Gastroesophageal sphincter (tissue), 4 donors: ENCODE measurements around the gene RRBP1. TPM values are rescaled to one million over a fixed set of nuclear protein-coding genes. Genes with fewer than 3 reads are reported as not detected.
"Not testable (repeated sequence)": the region's sequence is repeated elsewhere in the genome, so short reads cannot be mapped to it uniquely, and the experiment has no call there.

Source experiments
- ATAC-seq: fragments of 150-250 bp; one replicate; pipeline ENCODE4 v1.9.1; 2016; ENCODE audit warnings: mild to moderate bottlenecking, moderate library complexity
- H3K27ac ChIP-seq, 4 donors: fragments of 200-600 bp; sonication (generic) in 3 of 4; 1 replicate in 3 of 4; 2 replicates in 1 of 4; pipeline ENCODE4 v1.5.1; 2016 to 2019
- H3K27me3 ChIP-seq: fragments of 200-600 bp; sonication (generic); one replicate; pipeline ENCODE4 v1.5.1; 2019
- H3K36me3 ChIP-seq, 2 donors: fragments of 200-600 bp; sonication (generic); one replicate each; pipeline ENCODE4 v1.5.1; 2019; ENCODE audit warnings: control low read depth in 1 of 2
- H3K4me1 ChIP-seq, 3 donors: fragments of 200-600 bp; sonication (generic); 1 replicate in 2 of 3; 2 replicates in 1 of 3; pipeline ENCODE4 v1.5.1; 2016 to 2019; ENCODE audit warnings: control low read depth in 2 of 3
- H3K4me3 ChIP-seq, 2 donors: fragments of 200-600 bp; sonication (generic); one replicate each; pipeline ENCODE4 v1.5.1; 2019; ENCODE audit warnings: mild to moderate bottlenecking in 1 of 2, moderate library complexity in 1 of 2
- H3K9me3 ChIP-seq, 3 donors: fragments of 200-600 bp; sonication (generic); one replicate each; pipeline ENCODE4 v1.5.1; 2017 to 2019; ENCODE audit warnings: control low read depth in 2 of 3
- EP300 ChIP-seq: sonication (generic); formaldehyde crosslinking; IDR thresholded peaks from one replicate; pipeline ENCODE4 v1.6.1; 2017; ENCODE audit warnings: antibody characterized with exemption, mild to moderate bottlenecking
- POLR2A ChIP-seq, 2 donors: fragments of 450-650 bp; IDR thresholded peaks; one replicate each; pipeline ENCODE4 v1.6.1; 2017; ENCODE audit warnings: antibody characterized with exemption in 2 of 2, mild to moderate bottlenecking in 2 of 2, moderate library complexity in 1 of 2
- POLR2AphosphoS5 ChIP-seq: sonication (generic); formaldehyde crosslinking; IDR thresholded peaks from one replicate; pipeline ENCODE4 v1.6.1; 2017; ENCODE audit warnings: antibody characterized with exemption
- WGBS, 2 donors: methylation state at CpG; one replicate each; pipeline ENCODE4 v1.1.5; 2018; ENCODE audit warnings: low coverage in 1 of 2; 5-methylcytosine and 5-hydroxymethylcytosine counted together
- total RNA-seq, 4 donors: library from RNA; depleted of rRNA; stranded (reverse); fragments of >200 nt; gene quantifications; one replicate each; pipeline ENCODE4 v1.1.0, GENCODE V29; 2016
- TF ChIP-seq, protein P1 (sequence below), 4 experiments: fragments of 200-600 bp in 2 of 4; fragments of 450-650 bp in 2 of 4; sonication (generic) in 1 of 4; IDR thresholded peaks; one replicate each; pipeline ENCODE4 v1.5.1; 2017 to 2019; ENCODE audit warnings: antibody characterized with exemption in 4 of 4, mild to moderate bottlenecking in 2 of 4, moderate library complexity in 2 of 4

RRBP1 gene
- total RNA-seq, 4 donors from 2014 or later = 61.2 to 89.8 (median 64.7) TPM

DNA sequence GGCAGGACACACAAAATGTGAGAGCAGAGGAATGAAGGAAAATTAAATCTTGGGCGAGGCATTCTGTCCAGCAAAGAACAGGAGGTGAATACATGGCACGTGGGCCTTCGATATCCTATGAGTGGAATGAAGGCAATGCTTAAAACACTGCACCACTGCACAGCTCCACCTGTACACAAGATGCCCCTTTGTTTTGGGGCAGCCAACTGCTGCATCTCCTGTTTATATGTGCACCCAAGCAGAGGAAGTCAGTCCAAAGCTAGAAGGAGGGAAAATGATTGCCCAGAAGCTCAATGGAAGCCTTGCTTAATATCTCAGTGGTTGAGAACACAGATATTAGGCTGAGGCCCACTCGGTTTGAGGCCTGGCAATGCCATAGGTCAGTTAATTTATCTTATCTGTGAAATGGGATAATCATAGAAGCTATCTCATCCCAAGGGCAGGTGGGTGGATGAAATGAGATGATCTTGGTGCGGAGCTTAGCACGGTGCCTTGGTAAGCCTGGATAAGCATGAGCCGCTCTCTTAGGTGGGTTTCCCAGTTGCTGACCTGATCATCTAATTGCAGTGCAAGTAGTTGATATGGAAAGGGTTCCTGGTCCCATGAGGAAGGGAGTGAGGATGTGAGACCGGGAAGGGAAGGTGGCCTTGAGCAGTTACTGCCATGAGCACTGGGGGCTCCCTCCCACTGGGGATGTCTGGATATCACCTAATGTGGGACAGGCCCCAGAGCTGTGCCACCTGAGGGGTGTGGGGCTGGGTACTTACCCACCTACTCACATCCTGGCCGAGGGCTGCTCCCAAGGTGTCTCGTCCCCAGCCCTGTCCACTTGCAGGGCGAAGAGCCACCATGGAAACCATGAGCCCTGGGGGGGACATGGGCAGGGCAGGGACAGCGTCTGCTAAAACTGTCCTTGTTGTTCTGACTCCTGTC, 27.6 kb upstream of the RRBP1 start:
- ATAC-seq = no peak
- H3K4me3 ChIP-seq = no peak overlapping the region
- no peaks in the 10 kb centered on the region for H3K9me3 ChIP-seq
- H3K27me3 ChIP-seq = no peaks in the 10 kb centered on the region
- 97 to 100% methylated on average over 5 to 10 of the region's 12 CpGs for WGBS, 2 donors
- TF ChIP-seq POLR2A (IDR thresholded peaks at IDR 0.05) = no peak
- TF ChIP-seq POLR2AphosphoS5 = no peak
- TF ChIP-seq EP300 = no peak
- TF ChIP-seq, protein P1, sequence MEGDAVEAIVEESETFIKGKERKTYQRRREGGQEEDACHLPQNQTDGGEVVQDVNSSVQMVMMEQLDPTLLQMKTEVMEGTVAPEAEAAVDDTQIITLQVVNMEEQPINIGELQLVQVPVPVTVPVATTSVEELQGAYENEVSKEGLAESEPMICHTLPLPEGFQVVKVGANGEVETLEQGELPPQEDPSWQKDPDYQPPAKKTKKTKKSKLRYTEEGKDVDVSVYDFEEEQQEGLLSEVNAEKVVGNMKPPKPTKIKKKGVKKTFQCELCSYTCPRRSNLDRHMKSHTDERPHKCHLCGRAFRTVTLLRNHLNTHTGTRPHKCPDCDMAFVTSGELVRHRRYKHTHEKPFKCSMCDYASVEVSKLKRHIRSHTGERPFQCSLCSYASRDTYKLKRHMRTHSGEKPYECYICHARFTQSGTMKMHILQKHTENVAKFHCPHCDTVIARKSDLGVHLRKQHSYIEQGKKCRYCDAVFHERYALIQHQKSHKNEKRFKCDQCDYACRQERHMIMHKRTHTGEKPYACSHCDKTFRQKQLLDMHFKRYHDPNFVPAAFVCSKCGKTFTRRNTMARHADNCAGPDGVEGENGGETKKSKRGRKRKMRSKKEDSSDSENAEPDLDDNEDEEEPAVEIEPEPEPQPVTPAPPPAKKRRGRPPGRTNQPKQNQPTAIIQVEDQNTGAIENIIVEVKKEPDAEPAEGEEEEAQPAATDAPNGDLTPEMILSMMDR (IDR thresholded peaks at IDR 0.05) = no peak
- no peaks in the 10 kb centered on the region for H3K36me3 ChIP-seq
- H3K27ac ChIP-seq = no peak overlapping the region
- peaks cover 0 to 37% (median 0%) of the 10 kb centered on the region in 3 donors for H3K4me1 ChIP-seq

DNA sequence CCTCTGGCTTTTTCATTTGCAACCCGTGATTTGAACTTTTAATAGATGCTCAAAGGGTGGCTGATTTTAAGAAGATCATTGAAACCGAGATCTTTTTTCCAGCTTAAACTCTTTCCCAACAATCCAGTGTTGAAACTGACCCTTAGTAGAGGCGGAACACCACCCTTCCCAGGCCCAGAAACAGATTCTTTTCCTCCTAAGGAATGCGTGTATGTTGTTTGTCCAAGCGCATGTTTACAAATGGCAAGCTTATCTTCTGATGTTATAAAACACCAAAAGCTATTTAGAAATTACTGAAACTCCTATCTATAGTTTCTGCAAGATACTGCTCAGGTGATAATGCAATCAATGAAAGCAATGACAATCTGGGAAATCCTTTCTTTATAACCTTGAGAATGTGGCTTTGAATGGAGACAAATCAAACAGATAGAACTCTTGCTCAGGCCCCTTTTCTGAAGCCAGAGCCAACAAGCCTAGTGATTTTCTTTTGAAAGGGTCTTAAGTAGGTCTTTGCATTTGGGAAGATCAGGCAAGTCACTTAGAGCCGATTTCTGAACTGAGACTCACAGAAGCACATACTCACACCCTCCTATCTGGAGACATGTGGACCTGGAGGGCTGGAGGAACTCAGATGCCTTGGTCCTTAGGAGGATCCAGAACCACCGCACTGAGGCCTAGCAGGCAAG, 26.8 kb upstream of the RRBP1 start:
- 81 to 84% methylated on average over 5 to 6 of the region's 7 CpGs for WGBS, 2 donors
- H3K4me3 ChIP-seq = no peak overlapping the region
- H3K27ac ChIP-seq = no peak overlapping the region
- H3K9me3 ChIP-seq = no peaks in the 10 kb centered on the region
- no peak for ATAC-seq
- peaks cover 0 to 29% (median 0%) of the 10 kb centered on the region in 3 donors for H3K4me1 ChIP-seq
- TF ChIP-seq POLR2A (IDR thresholded peaks at IDR 0.05) = no peak
- TF ChIP-seq, protein P1 (IDR thresholded peaks at IDR 0.05) = no peak
- no peak for TF ChIP-seq EP300
- no peak for TF ChIP-seq POLR2AphosphoS5
- no peaks in the 10 kb centered on the region for H3K27me3 ChIP-seq
- no peaks in the 10 kb centered on the region for H3K36me3 ChIP-seq

DNA sequence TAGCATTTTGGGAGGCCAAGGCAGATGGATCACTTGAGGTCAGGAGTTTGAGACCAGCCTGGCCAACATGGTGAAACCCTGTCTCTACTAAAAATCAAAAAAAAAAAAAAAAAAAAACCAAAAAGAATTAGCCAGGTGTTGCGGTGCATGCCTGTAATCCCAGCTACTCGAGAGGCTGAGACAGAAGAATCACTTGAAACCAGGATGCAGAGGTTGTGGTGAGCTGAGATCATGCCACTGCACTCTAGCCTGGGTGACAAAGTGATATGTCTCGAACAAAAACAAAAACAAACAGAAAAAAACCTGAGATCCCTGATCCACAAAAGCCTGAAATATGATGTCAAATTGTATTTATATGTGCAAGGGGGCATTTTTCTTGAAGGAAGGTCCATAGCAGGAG, 25.9 kb upstream of the RRBP1 start:
- H3K4me1 ChIP-seq = peaks cover 0 to 21% (median 0%) of the 10 kb centered on the region in 3 donors
- WGBS, 2 donors = 93 to 100% methylated on average over 3 of the region's 3 CpGs
- H3K4me3 ChIP-seq, H3K36me3 ChIP-seq, ATAC-seq, H3K9me3 ChIP-seq, H3K27ac ChIP-seq, H3K27me3 ChIP-seq: not testable (repeated sequence)

DNA sequence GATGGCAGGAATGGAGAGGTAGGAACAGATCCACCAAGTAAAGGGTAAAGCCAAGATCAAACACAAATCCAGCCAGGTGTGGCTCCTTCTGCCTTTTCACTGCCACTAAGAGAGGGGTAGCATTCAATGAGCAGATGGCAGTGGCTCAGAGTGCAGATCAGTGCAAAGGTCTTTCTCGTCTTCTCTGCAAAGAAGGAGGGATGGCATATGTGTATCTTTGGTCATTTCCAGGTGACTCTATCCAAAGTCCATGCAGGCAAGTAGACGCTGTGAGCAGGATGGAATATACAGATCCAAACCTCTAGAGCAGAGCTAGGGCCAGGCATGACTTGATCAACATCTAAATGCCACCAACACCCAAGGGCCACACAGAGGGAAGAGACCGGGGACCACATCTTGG, 24.6 kb upstream of the RRBP1 start:
- TF ChIP-seq POLR2A (IDR thresholded peaks at IDR 0.05) = no peak
- no peaks in the 10 kb centered on the region for H3K27me3 ChIP-seq
- no peaks in the 10 kb centered on the region for H3K9me3 ChIP-seq
- H3K4me3 ChIP-seq = no peak overlapping the region
- H3K36me3 ChIP-seq = no peaks in the 10 kb centered on the region
- no peak for ATAC-seq
- no peak overlapping the region for H3K27ac ChIP-seq
- WGBS, 2 donors = 97% methylated on average over 3 of the region's 3 CpGs; no CpG with 5 or more reads in 1 of the 2 donors
- H3K4me1 ChIP-seq = peaks cover 0 to 17% (median 0%) of the 10 kb centered on the region in 3 donors

DNA sequence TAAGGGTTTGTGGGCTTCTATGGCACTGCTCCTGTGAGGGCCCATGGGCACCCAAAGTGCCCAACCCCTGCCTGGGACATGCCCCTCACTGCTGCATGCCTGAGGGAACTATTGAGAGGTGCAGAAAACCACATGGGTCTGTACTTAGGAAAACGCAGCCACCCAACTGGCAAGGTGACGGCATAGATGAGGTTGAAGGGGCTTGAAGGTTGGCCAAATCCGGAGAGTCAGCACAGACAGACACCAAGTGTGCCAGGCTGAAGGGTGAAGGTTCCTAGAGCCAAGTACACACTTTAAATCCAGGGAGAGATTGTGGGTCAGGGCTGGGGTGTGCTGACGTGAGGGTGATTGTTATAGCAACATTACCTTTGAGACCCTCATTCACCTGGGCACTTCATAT, 23.9 kb upstream of the RRBP1 start:
- Histone ChIP-seq H3K36me3 (no peaks in the 10 kb centered on the region), H3K4me1 (peaks cover 0 to 11% (median 0%) of the 10 kb centered on the region in 3 donors), H3K27me3 (no peaks in the 10 kb centered on the region), H3K27ac (no peak overlapping the region), H3K4me3 (no peak overlapping the region), H3K9me3 (no peaks in the 10 kb centered on the region)
- TF ChIP-seq EP300 = no peak
- TF ChIP-seq, protein P1 (IDR thresholded peaks at IDR 0.05) = no peak
- TF ChIP-seq POLR2A (IDR thresholded peaks at IDR 0.05) = no peak
- no peak for TF ChIP-seq POLR2AphosphoS5
- ATAC-seq = no peak
- 64 to 100% methylated on average over 1 to 3 of the region's 4 CpGs for WGBS, 2 donors
